ENCODE measurements around the gene SLX4IP. TPM values are rescaled to one million over a fixed set of nuclear protein-coding genes. Genes with fewer than 3 reads are reported as not detected.

Gene SLX4IP
- total RNA-seq, 1 experiment from 2014 or later = 11.1 TPM

DNA sequence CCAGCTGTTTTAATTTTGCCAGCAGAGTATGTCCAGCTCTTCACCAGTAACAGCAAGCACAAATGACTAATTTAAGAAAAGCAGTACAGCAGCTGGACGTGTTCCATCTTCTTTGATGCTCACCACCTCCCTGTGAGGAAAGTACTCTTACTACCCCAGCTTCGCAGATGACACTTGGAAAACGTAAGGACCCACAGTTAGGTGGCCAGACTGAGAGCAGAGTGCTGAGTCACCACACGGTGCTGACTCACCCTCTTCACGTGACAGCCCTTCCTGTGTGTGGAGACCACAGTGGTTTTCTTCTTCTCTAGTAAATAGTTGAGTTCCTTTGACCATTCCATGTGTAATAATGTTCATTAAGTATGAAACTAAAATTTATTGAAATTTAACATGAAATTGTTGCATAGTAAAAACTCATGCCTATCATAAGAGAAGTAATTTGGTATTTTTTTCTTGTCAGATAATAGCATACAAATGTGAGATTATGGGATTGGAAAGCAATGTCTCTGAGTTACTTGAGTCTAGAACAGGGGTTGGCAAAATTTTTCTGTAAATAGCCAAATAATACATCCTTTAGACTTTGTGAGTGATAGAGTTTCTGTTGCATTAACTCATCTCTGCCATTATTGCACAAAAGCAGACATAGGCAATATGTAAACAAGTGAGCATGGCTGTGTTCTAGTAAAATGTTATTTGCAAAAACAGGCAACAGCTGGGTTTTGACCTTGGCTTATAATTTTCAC, 76.6 kb downstream of the SLX4IP start:
- Histone ChIP-seq H3K9me3 (ENCODE audit: control insufficient read depth in 1 of 2, insufficient read depth in 1 of 2, low read depth in 1 of 2, low read length in 2 of 2) (no peaks in the 10 kb centered on the region), H2AFZ (ENCODE audit: low read depth, low read length, poor library complexity, severe bottlenecking) (no peak overlapping the region), H3K79me2 (ENCODE audit: insufficient read depth, low read length) (peaks cover 11% of the 10 kb centered on the region; the same call in 1 of the 2 replicates), H3K27ac (ENCODE audit: low read depth, low read length) (peak overlapping the region; percentile 86), H3K9ac (ENCODE audit: low read length) (peak overlapping the region; percentile 50), H3K4me2 (ENCODE audit: low read length) (peak overlapping the region; percentile 67), H3K4me1 (ENCODE audit: control insufficient read depth in 1 of 2, insufficient read depth in 2 of 2, low read length in 2 of 2) (peaks cover 65 to 72% of the 10 kb centered on the region in 2 experiments), H3K36me3 (ENCODE audit: control insufficient read depth in 1 of 2, insufficient read depth in 2 of 2, low read length in 2 of 2) (no peaks in the 10 kb centered on the region), H3K27me3 (ENCODE audit: insufficient read depth, low read length) (no peaks in the 10 kb centered on the region), H4K20me1 (ENCODE audit: insufficient read depth) (no peaks in the 10 kb centered on the region), H3K9me2 (ENCODE audit: insufficient read depth) (no peaks in the 10 kb centered on the region), H3K4me3 (replicated peaks in 1 of 2; ENCODE audit: low read depth in 1 of 2, low read length in 2 of 2) (peak overlapping the region; percentile 3 to 25; a peak in 2 of 4 replicates)
- RAD21 ChIA-PET (ENCODE audit: low non-redundant PET in 1 of 2, low total read pairs in 2 of 2, uncharacterized antibody in 2 of 2, unreplicated experiment in 2 of 2) = no interaction called here
- POLR2A ChIA-PET = interaction anchor here (0.9 kb wide), 1 partner anchor 77 kb away, joined by 5 read pairs; the partner anchor contains the start of gene SLX4IP
- CTCF ChIA-PET = no interaction called here
- ATAC-seq (peak; percentile 78), DNase-seq (ENCODE audit: low read depth, low spot score) (peak; percentile 87)
- no TSS peak for BruUV-seq (replicated peaks)
- intact Hi-C loops (cut with micrococcal nuclease) = loop anchor here (5.0 kb wide), 1 partner anchor 74 kb away; the partner anchor contains the start of gene SLX4IP
- TF ChIP-seq ELF1 (IDR thresholded peaks at IDR 0.05; ENCODE audit: borderline replicate concordance, low read depth) (no peak; the same call in 1 of the 2 replicates), ZFX (IDR thresholded peaks at IDR 0.05) (no peak), SIN3A (IDR thresholded peaks at IDR 0.05; ENCODE audit: low read depth) (peak; percentile 84), POLR2A (IDR thresholded peaks at IDR 0.05; ENCODE audit: borderline replicate concordance, extremely low read depth, insufficient read depth, insufficient read length) (no peak), SP1 (IDR thresholded peaks at IDR 0.05; ENCODE audit: low read depth) (peak; percentile 90), MAX (IDR thresholded peaks at IDR 0.05) (peak; percentile 86), SRF (IDR thresholded peaks at IDR 0.05; ENCODE audit: low read depth) (peak; percentile 48), JUND (IDR thresholded peaks at IDR 0.05) (peak; percentile 99), EZH2phosphoT487 (IDR thresholded peaks at IDR 0.05; ENCODE audit: borderline replicate concordance) (no peak), CTCF (IDR thresholded peaks at IDR 0.05 in 2 of 3, conservative IDR thresholded peaks at IDR 0.05 in 1 of 3; ENCODE audit: borderline replicate concordance in 1 of 3, insufficient read depth in 1 of 3, low read depth in 2 of 3, low read length in 2 of 3) (no peak), FOSL1 (IDR thresholded peaks at IDR 0.05; ENCODE audit: low read depth) (peak; percentile 98), POLR2AphosphoS5 (IDR thresholded peaks at IDR 0.05; ENCODE audit: low read depth, low read length) (peak; percentile 47), EGR1 (IDR thresholded peaks at IDR 0.05; ENCODE audit: low read depth) (no peak), RAD21 (IDR thresholded peaks at IDR 0.05; ENCODE audit: low read depth) (0 out of 2 replicates have a peak, but pooled peaks have one; percentile 0), ZNF274 (IDR thresholded peaks at IDR 0.05; ENCODE audit: low read depth, low read length) (no peak), YY1 (IDR thresholded peaks at IDR 0.05; ENCODE audit: extremely low read depth, insufficient replicate concordance, low read depth, low read length) (peak; percentile 10), TCF7L2 (IDR thresholded peaks at IDR 0.05; ENCODE audit: borderline replicate concordance, extremely low read depth, insufficient read depth, insufficient read length) (peak; percentile 79), CBX3 (IDR thresholded peaks at IDR 0.05; ENCODE audit: low read depth) (peak; percentile 95), REST (IDR thresholded peaks at IDR 0.05; ENCODE audit: low read depth) (no peak)
- TF ChIP-seq, protein P1, sequence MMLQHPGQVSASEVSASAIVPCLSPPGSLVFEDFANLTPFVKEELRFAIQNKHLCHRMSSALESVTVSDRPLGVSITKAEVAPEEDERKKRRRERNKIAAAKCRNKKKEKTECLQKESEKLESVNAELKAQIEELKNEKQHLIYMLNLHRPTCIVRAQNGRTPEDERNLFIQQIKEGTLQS (IDR thresholded peaks at IDR 0.05) = peak; percentile 80

Measured in HCT116 (cell line).